ENCODE results near the gene BACE2.

- TF ChIP-seq CTCF (conservative IDR thresholded peaks at IDR 0.05 in 1 of 2, IDR thresholded peaks at IDR 0.05 in 1 of 2; ENCODE audit: low read depth in 1 of 2, low read length in 2 of 2) (no peak), EZH2 (IDR thresholded peaks at IDR 0.05; ENCODE audit: low read length, missing control alignments) (no peak)
Measured at GRCh38 chr21:41143596-41144325, 24.2 kb upstream of the BACE2 start.

Data from fibroblast of lung (primary cell).